Right atrium auricular region (tissue), 2 donors: ENCODE data around the gene TAL1. TPM values are rescaled to one million over a fixed set of nuclear protein-coding genes. Genes with fewer than 3 reads are reported as not detected.
A peak's percentile ranks its signal among the peaks of the same experiment; 100 is the strongest.

Source experiments
- DNase-seq: peaks from one replicate; pipeline ENCODE4 v3.0.0-alpha.2; 2019; ENCODE audit warnings: low spot score
- H3K27ac ChIP-seq, 2 donors: fragments of 200-600 bp; sonication (generic); 1 replicate in 1 of 2; 2 replicates in 1 of 2; pipeline ENCODE4 v1.5.1; 2016 to 2019
- H3K27me3 ChIP-seq, 2 donors: fragments of 200-600 bp; sonication (generic); one replicate each; pipeline versions ENCODE4 v1.5.1 to v1.6.0; 2017 to 2019
- H3K36me3 ChIP-seq: fragments of 200-600 bp; sonication (generic); one replicate; pipeline ENCODE4 v1.5.1; 2016
- H3K4me1 ChIP-seq, 2 donors: fragments of 200-600 bp; sonication (generic); one replicate each; pipeline versions ENCODE4 v1.5.1 to v1.6.0; 2017 to 2019
- H3K4me3 ChIP-seq, 2 donors: fragments of 200-600 bp; sonication (generic); 1 replicate in 1 of 2; 2 replicates in 1 of 2; pipeline ENCODE4 v1.5.1; 2017 to 2019; ENCODE audit warnings: mild to moderate bottlenecking in 1 of 2, moderate library complexity in 1 of 2
- H3K9me3 ChIP-seq, 2 donors: fragments of 200-600 bp; sonication (generic); one replicate each; pipeline ENCODE4 v1.5.1; 2019
- CTCF ChIP-seq, 2 donors: fragments of 200-600 bp; sonication (generic); IDR thresholded peaks; one replicate each; pipeline ENCODE4 v1.5.1; 2019; ENCODE audit warnings: antibody characterized with exemption in 2 of 2
- total RNA-seq, 2 donors: library from RNA; depleted of rRNA; stranded (reverse); fragments of >200 nt; gene quantifications; one replicate each; pipeline ENCODE4 v1.1.0, GENCODE V29; 2016

TAL1 gene
- total RNA-seq, 2 donors from 2014 or later: 3.1 to 4.1 TPM

GRCh38 chr1:47187231-47187925, 44.6 kb downstream of the TAL1 start:
- DNase-seq: peak; percentile 48
- Histone ChIP-seq H3K9me3 (no peaks in the 10 kb centered on the region), H3K36me3 (no peaks in the 10 kb centered on the region), H3K4me1 (peaks cover 0 to 18% of the 10 kb centered on the region in 2 donors), H3K4me3 (no peak overlapping the region), H3K27ac (no peak overlapping the region), H3K27me3 (no peaks in the 10 kb centered on the region)
- no peak for TF ChIP-seq CTCF (IDR thresholded peaks at IDR 0.05)

DNA sequence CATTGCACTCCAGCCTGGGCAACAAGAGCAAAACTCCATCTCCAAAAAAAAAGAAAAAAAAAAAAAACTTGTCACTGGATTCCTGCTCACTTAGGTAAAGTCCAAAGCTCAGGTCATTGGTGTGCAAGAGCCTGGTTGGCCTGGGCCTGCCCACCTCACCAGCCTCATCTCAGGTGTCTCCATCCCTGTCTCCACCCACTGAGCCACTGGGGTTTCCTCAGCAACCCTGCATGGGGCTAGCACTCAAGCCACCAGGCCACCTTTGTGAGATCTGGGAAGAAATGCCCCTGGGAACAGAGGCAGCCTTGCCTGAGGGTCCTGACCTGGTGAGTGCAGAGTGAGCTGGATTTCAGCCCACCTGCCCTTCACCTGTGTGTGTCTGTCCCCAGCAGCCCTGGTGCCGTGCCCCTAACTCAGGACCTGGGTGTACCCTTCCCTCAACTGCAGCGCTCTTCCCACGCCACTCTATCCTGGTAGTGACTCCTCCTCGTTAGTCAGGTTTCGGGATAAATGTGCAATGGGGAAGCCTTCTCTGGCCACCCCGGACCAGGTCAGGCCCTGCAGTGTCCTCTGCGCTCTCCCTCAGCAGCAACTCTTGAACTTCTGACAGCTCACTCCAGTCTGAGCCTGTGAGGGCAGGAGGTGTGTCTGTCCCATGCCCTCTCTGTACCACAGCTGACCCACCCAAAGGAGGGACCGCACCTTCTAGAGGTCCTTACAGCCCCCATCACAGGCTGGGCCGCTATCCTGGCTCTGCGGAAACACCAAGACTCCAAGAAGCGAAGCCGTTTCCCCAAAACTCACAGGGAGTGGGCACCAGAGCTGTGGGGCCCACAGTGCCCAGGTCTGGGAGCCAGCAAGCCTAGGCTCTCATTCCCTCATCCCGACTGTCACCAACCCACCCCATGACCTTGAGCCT, 45.5 kb downstream of the TAL1 start:
- Histone ChIP-seq H3K4me3 (no peak overlapping the region), H3K9me3 (no peaks in the 10 kb centered on the region), H3K36me3 (no peaks in the 10 kb centered on the region), H3K27ac (no peak overlapping the region), H3K27me3 (no peaks in the 10 kb centered on the region), H3K4me1 (peaks cover 0 to 17% of the 10 kb centered on the region in 2 donors)
- no peak for DNase-seq
- no peak for TF ChIP-seq CTCF (IDR thresholded peaks at IDR 0.05)

- Histone ChIP-seq H3K27ac (no peak overlapping the region), H3K4me3 (no peak overlapping the region), H3K36me3 (no peaks in the 10 kb centered on the region), H3K27me3 (no peaks in the 10 kb centered on the region), H3K4me1 (peaks cover 0 to 14% of the 10 kb centered on the region in 2 donors), H3K9me3 (no peaks in the 10 kb centered on the region)
- no peak for DNase-seq
- TF ChIP-seq CTCF (IDR thresholded peaks at IDR 0.05): no peak
These were observed 47.0 kb downstream of the TAL1 start for GRCh38 chr1:47184822-47185677.

DNA sequence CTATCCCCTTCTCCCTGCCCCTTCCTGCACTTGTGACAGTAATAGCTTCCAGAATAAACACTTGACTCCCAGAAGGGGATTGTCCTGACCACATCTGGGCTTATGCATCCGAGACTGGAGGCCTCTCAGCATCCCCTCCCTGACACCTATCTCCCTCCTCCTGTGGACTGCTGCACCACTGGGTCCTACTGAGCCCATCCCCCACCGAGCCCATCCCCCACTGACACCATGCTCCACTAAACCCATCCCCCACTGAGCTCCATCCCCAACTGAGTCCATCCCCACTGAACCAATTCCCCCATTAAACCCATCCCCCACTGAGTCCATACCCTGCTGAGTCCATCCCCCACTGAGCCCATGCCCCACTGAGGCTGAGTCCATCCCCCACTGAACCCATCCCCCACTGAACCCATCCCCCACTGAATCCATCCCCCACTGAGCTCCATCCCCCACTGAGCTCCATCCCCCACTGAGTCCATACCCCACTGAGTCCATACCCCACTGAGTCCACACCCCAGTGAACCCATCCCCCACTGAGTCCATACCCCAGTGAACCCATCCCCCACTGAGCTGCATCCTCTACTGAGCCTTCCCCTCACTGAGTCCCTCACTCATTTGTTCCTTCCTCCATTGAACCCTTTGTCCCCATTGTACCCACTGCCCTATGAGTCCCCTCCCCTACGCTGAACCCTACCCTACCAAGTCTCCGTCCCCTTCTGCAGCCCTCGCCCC, 47.8 kb downstream of the TAL1 start:
- H3K36me3 ChIP-seq: no peaks in the 10 kb centered on the region
- no peak for DNase-seq
- peaks cover 0 to 15% of the 10 kb centered on the region in 2 donors for H3K4me1 ChIP-seq
- H3K9me3 ChIP-seq: no peaks in the 10 kb centered on the region
- H3K4me3 ChIP-seq: no peak overlapping the region
- TF ChIP-seq CTCF (IDR thresholded peaks at IDR 0.05): no peak
- no peak overlapping the region for H3K27ac ChIP-seq
- H3K27me3 ChIP-seq: no peaks in the 10 kb centered on the region
